ENCODE data around the gene CARD11. TPM values are rescaled to one million over a fixed set of nuclear protein-coding genes. Genes with fewer than 3 reads are reported as not detected.

Gene CARD11
- polyA plus RNA-seq, 1 donor from 2014 or later, result not detected

DNA sequence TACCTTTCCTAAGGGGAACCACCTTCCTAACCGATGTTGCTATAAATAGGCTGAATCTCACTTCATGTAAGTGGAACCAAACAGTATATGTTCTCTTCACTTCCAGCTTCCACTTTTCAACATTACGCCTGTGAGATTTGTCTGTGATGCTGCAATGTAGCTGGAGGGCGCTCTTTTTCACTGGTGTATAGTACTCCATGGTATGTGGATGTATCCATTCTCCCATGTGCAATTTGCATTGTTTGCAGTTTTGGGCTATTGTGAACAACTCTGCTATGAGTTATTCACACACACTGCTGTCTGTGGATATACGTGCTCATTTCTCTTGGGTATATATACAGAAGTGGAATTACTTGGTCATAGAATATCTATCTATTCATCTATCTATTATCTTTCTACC lies 123.6 kb downstream of the CARD11 start:
- H2AFZ ChIP-seq (ENCODE audit: low read depth, low read length), result no peak overlapping the region
- TF ChIP-seq MXI1 (conservative IDR thresholded peaks at IDR 0.05; ENCODE audit: poor library complexity, severe bottlenecking) (no peak), CTCF (IDR thresholded peaks at IDR 0.05; ENCODE audit: poor library complexity, severe bottlenecking) (no peak), POLR2AphosphoS5 (IDR thresholded peaks at IDR 0.05) (no peak), SMC3 (conservative IDR thresholded peaks at IDR 0.05; ENCODE audit: poor library complexity) (no peak), EP300 (conservative IDR thresholded peaks at IDR 0.05; ENCODE audit: poor library complexity, severe bottlenecking) (no peak), RAD21 (conservative IDR thresholded peaks at IDR 0.05) (no peak), TAF1 (IDR thresholded peaks at IDR 0.05; ENCODE audit: low read depth) (no peak), EZH2 (IDR thresholded peaks at IDR 0.05; ENCODE audit: borderline replicate concordance, insufficient read depth, low read length, poor library complexity, severe bottlenecking) (no peak)
- TF ChIP-seq, protein P1, sequence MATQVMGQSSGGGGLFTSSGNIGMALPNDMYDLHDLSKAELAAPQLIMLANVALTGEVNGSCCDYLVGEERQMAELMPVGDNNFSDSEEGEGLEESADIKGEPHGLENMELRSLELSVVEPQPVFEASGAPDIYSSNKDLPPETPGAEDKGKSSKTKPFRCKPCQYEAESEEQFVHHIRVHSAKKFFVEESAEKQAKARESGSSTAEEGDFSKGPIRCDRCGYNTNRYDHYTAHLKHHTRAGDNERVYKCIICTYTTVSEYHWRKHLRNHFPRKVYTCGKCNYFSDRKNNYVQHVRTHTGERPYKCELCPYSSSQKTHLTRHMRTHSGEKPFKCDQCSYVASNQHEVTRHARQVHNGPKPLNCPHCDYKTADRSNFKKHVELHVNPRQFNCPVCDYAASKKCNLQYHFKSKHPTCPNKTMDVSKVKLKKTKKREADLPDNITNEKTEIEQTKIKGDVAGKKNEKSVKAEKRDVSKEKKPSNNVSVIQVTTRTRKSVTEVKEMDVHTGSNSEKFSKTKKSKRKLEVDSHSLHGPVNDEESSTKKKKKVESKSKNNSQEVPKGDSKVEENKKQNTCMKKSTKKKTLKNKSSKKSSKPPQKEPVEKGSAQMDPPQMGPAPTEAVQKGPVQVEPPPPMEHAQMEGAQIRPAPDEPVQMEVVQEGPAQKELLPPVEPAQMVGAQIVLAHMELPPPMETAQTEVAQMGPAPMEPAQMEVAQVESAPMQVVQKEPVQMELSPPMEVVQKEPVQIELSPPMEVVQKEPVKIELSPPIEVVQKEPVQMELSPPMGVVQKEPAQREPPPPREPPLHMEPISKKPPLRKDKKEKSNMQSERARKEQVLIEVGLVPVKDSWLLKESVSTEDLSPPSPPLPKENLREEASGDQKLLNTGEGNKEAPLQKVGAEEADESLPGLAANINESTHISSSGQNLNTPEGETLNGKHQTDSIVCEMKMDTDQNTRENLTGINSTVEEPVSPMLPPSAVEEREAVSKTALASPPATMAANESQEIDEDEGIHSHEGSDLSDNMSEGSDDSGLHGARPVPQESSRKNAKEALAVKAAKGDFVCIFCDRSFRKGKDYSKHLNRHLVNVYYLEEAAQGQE (IDR thresholded peaks at IDR 0.05; ENCODE audit: borderline replicate concordance), result no peak
- H3K9me3 ChIP-seq (ENCODE audit: low read length), result no peaks in the 10 kb centered on the region
- no peaks in the 10 kb centered on the region for H3K79me2 ChIP-seq (replicated peaks; ENCODE audit: insufficient read depth, low read length)
- no peak overlapping the region for H3K27ac ChIP-seq (ENCODE audit: low read length)
- no peaks in the 10 kb centered on the region for H3K27me3 ChIP-seq (ENCODE audit: insufficient read depth, low read depth, low read length)
- H3K9ac ChIP-seq (ENCODE audit: low read length), result no peak overlapping the region
- no peaks in the 10 kb centered on the region for H3K9me2 ChIP-seq (ENCODE audit: insufficient read depth, low read length)
- H3K4me2 ChIP-seq (ENCODE audit: low read length), result no peak overlapping the region
- no peak overlapping the region for H3K4me3 ChIP-seq (ENCODE audit: low read length)
- no peaks in the 10 kb centered on the region for H4K20me1 ChIP-seq (ENCODE audit: insufficient read depth)
- no peaks in the 10 kb centered on the region for H3F3A ChIP-seq (ENCODE audit: insufficient read depth, low read length, poor library complexity, severe bottlenecking)
- H3K36me3 ChIP-seq (ENCODE audit: insufficient read depth, low read length), result no peaks in the 10 kb centered on the region

- H2AFZ ChIP-seq (ENCODE audit: low read depth, low read length), result no peak overlapping the region
- H3K9me3 ChIP-seq (ENCODE audit: low read length), result no peaks in the 10 kb centered on the region
- H3K4me3 ChIP-seq (ENCODE audit: low read length), result no peak overlapping the region
- no peaks in the 10 kb centered on the region for H3F3A ChIP-seq (ENCODE audit: insufficient read depth, low read length, poor library complexity, severe bottlenecking)
- H3K27me3 ChIP-seq (ENCODE audit: insufficient read depth, low read depth, low read length), result no peaks in the 10 kb centered on the region
- H4K20me1 ChIP-seq (ENCODE audit: insufficient read depth), result no peaks in the 10 kb centered on the region
- H3K79me2 ChIP-seq (replicated peaks; ENCODE audit: insufficient read depth, low read length), result no peaks in the 10 kb centered on the region
- H3K36me3 ChIP-seq (ENCODE audit: insufficient read depth, low read length), result no peaks in the 10 kb centered on the region
- H3K9me2 ChIP-seq (ENCODE audit: insufficient read depth, low read length), result no peaks in the 10 kb centered on the region
- no peak for TF ChIP-seq POLR2AphosphoS5 (IDR thresholded peaks at IDR 0.05)
- no peak for TF ChIP-seq CTCF (IDR thresholded peaks at IDR 0.05; ENCODE audit: poor library complexity, severe bottlenecking)
- TF ChIP-seq EZH2 (IDR thresholded peaks at IDR 0.05; ENCODE audit: borderline replicate concordance, insufficient read depth, low read length, poor library complexity, severe bottlenecking), result no peak
- TF ChIP-seq MXI1 (conservative IDR thresholded peaks at IDR 0.05; ENCODE audit: poor library complexity, severe bottlenecking), result no peak
- no peak for TF ChIP-seq TAF1 (IDR thresholded peaks at IDR 0.05; ENCODE audit: low read depth)
- TF ChIP-seq, protein P1 (IDR thresholded peaks at IDR 0.05; ENCODE audit: borderline replicate concordance), result no peak
- no peak for TF ChIP-seq SMC3 (conservative IDR thresholded peaks at IDR 0.05; ENCODE audit: poor library complexity)
- no peak overlapping the region for H3K27ac ChIP-seq (ENCODE audit: low read length)
- no peak overlapping the region for H3K9ac ChIP-seq (ENCODE audit: low read length)
- no peak overlapping the region for H3K4me2 ChIP-seq (ENCODE audit: low read length)
These were observed 124.4 kb downstream of the CARD11 start for GRCh38 chr7:2919256-2919655.
